BLaER1 (cell line): ENCODE measurements around the gene NCAPG2.

Experiments
- H3K27ac ChIP-seq: shearing (Covaris generic); formaldehyde crosslinking; 2 replicates; pipeline ENCODE4 v1.8.1; 2022
- H3K27me3 ChIP-seq: shearing (Covaris generic); formaldehyde crosslinking; 2 replicates; pipeline ENCODE4 v1.8.1; 2022
- H3K36me3 ChIP-seq: shearing (Covaris generic); formaldehyde crosslinking; 2 replicates; pipeline ENCODE4 v1.8.1; 2022
- H3K4me1 ChIP-seq: shearing (Covaris generic); formaldehyde crosslinking; 2 replicates; pipeline ENCODE4 v1.8.1; 2022
- H3K4me2 ChIP-seq: shearing (Covaris generic); formaldehyde crosslinking; 2 replicates; pipeline ENCODE4 v1.8.1; 2022
- H3K4me3 ChIP-seq: shearing (Covaris generic); formaldehyde crosslinking; 2 replicates; pipeline ENCODE4 v1.8.1; 2022
- H3K9ac ChIP-seq: shearing (Covaris generic); formaldehyde crosslinking; 2 replicates; pipeline ENCODE4 v1.8.1; 2022
- H3K9me3 ChIP-seq: shearing (Covaris generic); formaldehyde crosslinking; 2 replicates; pipeline ENCODE4 v1.8.1; 2022
- H4K20me1 ChIP-seq: shearing (Covaris generic); formaldehyde crosslinking; 2 replicates; pipeline ENCODE4 v1.8.1; 2022
- Cebpa-rat ChIP-seq: shearing (Covaris generic); IDR thresholded peaks from 2 replicates; pipeline ENCODE4 v1.8.1; 2022

Gene NCAPG2

GRCh38 chr7:158609313-158609974, 95.2 kb downstream of the NCAPG2 start:
- Histone ChIP-seq H4K20me1 (no peaks in the 10 kb centered on the region), H3K9ac (no peak overlapping the region), H3K4me1 (peaks cover 51% of the 10 kb centered on the region), H3K36me3 (peaks cover 36% of the 10 kb centered on the region), H3K4me2 (no peak overlapping the region), H3K27me3 (no peaks in the 10 kb centered on the region), H3K4me3 (no peak overlapping the region), H3K9me3 (no peaks in the 10 kb centered on the region), H3K27ac (peak overlapping the region; percentile 41; the same call in 1 of the 2 replicates)
- no peak for TF ChIP-seq Cebpa-rat

DNA sequence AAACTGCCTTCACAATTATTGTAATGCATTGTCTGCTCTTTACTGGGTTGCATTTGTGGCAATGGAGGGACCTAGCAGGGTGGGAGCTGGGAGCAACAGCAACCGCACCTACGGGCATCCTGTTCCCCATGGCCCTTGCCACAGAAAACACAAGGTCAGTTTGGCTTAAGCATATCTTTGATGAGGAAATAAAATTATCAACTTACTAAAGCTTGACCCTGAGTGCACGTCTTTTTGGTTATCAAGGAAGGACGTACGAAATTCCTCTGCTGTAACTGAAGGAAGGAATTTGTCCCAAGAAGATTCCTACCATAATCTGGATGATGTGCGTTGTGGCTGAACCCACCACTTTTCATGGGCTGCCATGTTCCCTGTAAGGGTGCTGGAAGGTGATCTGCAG, 97.0 kb downstream of the NCAPG2 start:
- no peak for TF ChIP-seq Cebpa-rat

DNA sequence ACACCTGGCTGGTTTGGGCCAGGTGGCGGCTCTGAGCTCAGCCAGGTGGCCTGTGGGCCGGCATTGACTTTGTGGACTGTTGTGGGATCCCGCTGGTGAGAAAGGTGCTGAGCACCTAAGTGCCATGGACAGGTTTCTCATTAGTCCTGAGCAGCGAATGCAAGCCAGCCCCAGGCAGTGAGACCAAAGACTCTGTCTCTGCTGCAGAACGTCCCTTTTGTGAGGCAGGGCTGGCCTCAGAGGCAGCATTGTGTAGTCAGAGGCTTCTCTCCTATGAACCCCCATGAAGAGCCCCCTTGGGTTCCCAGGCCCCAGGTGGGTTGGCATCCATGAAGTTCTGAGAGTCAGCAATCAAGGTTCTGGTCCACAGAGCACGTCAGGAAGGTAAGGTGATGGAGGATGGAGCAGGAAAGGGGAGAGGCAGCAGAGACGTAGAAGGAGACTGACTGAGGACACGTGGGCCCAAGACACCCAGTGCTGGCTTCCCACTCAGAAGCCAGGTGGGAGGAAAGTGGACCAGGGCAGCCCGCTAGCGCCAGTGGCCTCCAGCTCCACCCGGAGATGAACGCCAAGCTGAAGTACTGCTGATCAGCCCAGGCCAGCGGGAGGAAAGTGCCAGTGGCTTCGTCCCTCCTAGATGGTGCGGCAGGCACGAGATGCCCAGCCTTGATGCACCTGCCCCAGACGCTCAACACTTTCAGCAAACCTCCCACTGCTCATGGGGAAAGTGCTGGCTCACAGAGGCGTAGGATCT, 97.8 kb downstream of the NCAPG2 start:
- Histone ChIP-seq H3K4me1 (peaks cover 44% of the 10 kb centered on the region), H3K9me3 (no peaks in the 10 kb centered on the region), H3K36me3 (peaks cover 30% of the 10 kb centered on the region), H3K27me3 (no peaks in the 10 kb centered on the region), H3K4me2 (no peak overlapping the region), H3K27ac (no peak overlapping the region), H3K9ac (no peak overlapping the region), H4K20me1 (no peaks in the 10 kb centered on the region), H3K4me3 (no peak overlapping the region)
- no peak for TF ChIP-seq Cebpa-rat

More for the DNA sequence above, 97.0 kb downstream of the NCAPG2 start:
- Histone ChIP-seq H4K20me1 (no peaks in the 10 kb centered on the region), H3K4me2 (no peak overlapping the region), H3K27me3 (no peaks in the 10 kb centered on the region), H3K4me3 (no peak overlapping the region), H3K4me1 (peaks cover 46% of the 10 kb centered on the region), H3K9ac (no peak overlapping the region), H3K36me3 (peaks cover 30% of the 10 kb centered on the region), H3K9me3 (no peaks in the 10 kb centered on the region), H3K27ac (no peak overlapping the region)

DNA sequence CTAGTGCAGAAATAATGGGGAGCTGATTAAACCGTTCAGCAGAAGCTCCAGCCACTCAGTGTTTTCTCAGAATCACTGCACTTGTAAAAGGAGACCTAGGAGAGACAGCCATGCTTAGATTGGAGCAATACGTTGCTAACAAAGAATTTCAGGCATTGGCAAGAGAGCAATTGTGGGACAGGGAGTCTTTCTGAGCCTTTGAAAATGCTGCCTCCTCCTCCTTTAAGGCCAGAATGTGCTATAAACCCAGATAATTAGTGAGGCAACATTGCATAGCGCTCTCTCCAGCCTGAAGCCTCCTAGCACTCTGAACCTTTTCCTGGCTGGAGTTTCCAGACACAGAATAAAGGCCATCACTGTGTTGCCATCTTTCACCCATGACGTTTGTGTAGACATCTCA, 98.5 kb downstream of the NCAPG2 start:
- Histone ChIP-seq H4K20me1 (no peaks in the 10 kb centered on the region), H3K9ac (no peak overlapping the region), H3K27ac (no peak overlapping the region), H3K4me1 (peaks cover 37% of the 10 kb centered on the region), H3K36me3 (peaks cover 30% of the 10 kb centered on the region), H3K4me3 (no peak overlapping the region), H3K27me3 (no peaks in the 10 kb centered on the region), H3K9me3 (no peaks in the 10 kb centered on the region), H3K4me2 (no peak overlapping the region)
- no peak for TF ChIP-seq Cebpa-rat

- Histone ChIP-seq H3K4me2 (peak overlapping the region; percentile 42; the same call in 1 of the 2 replicates), H3K9me3 (no peaks in the 10 kb centered on the region), H3K36me3 (peaks cover 27% of the 10 kb centered on the region), H4K20me1 (no peaks in the 10 kb centered on the region), H3K27me3 (no peaks in the 10 kb centered on the region), H3K4me3 (no peak overlapping the region), H3K9ac (no peak overlapping the region), H3K4me1 (peaks cover 22% of the 10 kb centered on the region), H3K27ac (no peak overlapping the region; the same call in 1 of the 2 replicates)
- no peak for TF ChIP-seq Cebpa-rat
Measured at GRCh38 chr7:158603773-158604755, 100.5 kb downstream of the NCAPG2 start.

DNA sequence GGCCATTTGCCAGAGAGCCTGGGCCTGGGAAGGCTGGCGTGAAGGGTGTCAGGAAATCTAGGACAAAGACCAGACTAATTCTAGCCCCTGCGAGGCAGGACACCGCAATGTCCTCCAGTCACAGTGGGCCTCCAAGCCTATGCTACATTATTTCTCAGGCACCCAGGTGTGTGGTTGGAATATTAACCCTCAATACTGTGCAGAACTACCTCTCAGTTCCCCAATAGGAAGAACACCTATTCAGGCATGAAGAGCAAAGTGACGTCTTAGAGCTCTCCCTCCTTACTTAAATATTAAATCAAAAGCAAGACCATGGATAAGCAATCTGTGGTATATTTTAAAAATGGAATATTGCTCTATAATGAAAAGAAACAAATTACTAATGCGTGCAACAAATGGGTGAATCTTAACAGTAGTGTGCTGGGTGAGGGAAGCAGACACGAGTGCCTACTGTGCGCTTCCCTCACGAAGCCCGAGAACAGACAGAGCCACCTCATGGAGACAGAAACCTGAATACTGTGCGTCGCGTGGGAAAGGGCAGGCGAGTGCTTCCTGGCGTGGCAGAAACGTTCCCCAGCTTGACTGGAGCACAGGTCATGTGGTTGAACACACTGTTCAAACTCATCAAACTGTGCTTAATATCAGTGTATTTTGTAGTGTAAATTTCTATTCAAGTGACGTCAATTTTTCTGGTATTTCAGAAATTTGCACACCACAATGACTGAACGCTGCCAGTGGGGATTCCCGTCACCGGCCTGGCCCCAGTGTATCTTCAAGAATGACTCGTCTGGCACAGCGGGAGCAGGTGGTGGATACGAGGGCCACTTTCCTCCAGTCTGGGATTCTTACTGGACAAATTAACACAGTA, 101.5 kb downstream of the NCAPG2 start:
- Histone ChIP-seq H3K27me3 (no peaks in the 10 kb centered on the region), H3K36me3 (peaks cover 27% of the 10 kb centered on the region), H4K20me1 (no peaks in the 10 kb centered on the region), H3K4me2 (peak overlapping the region; percentile 37; the same call in 1 of the 2 replicates), H3K4me1 (peaks cover 21% of the 10 kb centered on the region), H3K9me3 (no peaks in the 10 kb centered on the region), H3K9ac (no peak overlapping the region), H3K27ac (no peak overlapping the region), H3K4me3 (no peak overlapping the region)
- no peak for TF ChIP-seq Cebpa-rat

DNA sequence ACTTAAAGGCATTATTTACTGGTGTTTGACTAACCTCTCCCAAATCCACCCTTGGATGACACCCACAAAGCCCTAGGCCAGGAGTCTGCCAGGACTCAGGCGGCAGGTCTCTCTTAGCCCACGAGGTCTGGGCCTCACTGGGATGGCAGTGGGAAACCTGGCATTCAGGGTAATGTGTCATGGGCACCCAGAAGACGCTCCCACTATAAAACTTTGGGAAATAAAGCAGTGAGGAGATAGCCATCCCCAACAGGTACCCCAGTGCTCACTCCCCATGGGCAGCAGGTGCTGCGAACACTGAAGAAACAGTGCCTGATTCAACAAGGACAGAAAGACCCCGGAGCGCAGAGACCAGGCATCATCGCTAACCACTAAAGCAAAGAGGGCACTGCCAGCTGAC, 102.6 kb downstream of the NCAPG2 start:
- Histone ChIP-seq H3K4me2 (peak overlapping the region; percentile 37), H3K27me3 (no peaks in the 10 kb centered on the region), H3K36me3 (peaks cover 16% of the 10 kb centered on the region), H3K4me3 (no peak overlapping the region), H3K4me1 (peaks cover 21% of the 10 kb centered on the region), H3K9ac (no peak overlapping the region), H4K20me1 (no peaks in the 10 kb centered on the region), H3K27ac (no peak overlapping the region), H3K9me3 (no peaks in the 10 kb centered on the region)
- no peak for TF ChIP-seq Cebpa-rat

- Histone ChIP-seq H3K4me1 (peaks cover 21% of the 10 kb centered on the region), H3K9ac (no peak overlapping the region), H3K27me3 (no peaks in the 10 kb centered on the region), H4K20me1 (no peaks in the 10 kb centered on the region), H3K9me3 (no peaks in the 10 kb centered on the region), H3K4me3 (no peak overlapping the region), H3K4me2 (no peak overlapping the region), H3K36me3 (peaks cover 6% of the 10 kb centered on the region; the same call in 1 of the 2 replicates), H3K27ac (no peak overlapping the region)
- TF ChIP-seq Cebpa-rat, result no peak
Measured at GRCh38 chr7:158601090-158601489, 103.5 kb downstream of the NCAPG2 start.

DNA sequence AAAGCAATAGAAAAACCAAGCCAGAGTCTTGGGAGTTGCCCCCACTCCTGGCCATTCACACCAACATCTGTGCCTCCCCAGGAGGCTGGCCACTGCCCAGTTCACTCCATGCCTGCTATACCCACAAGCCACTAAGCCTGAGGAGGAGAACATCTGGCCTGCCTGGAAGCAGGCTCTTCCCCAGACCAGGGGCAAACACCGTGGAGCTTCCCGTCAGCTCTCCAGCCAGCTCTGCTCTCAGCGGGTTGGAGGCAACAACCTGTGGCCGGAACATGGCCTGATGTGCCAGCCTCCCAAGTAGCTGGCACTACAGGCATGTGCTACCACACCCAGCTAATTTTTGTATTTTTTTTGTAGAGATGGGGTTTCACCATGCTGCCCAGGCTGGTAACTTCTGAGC, 107.9 kb downstream of the NCAPG2 start:
- Histone ChIP-seq H3K4me3 (no peak overlapping the region), H4K20me1 (no peaks in the 10 kb centered on the region), H3K9me3 (peaks cover 20% of the 10 kb centered on the region), H3K27ac (no peak overlapping the region), H3K4me2 (no peak overlapping the region), H3K9ac (no peak overlapping the region), H3K36me3 (no peaks in the 10 kb centered on the region), H3K4me1 (no peaks in the 10 kb centered on the region), H3K27me3 (no peaks in the 10 kb centered on the region)
- no peak for TF ChIP-seq Cebpa-rat
